IPS DF 6.9 (cell line): Measurements from ENCODE around the gene WIPF2.
A peak's percentile ranks its signal among the peaks of the same experiment; 100 is the strongest.

ENCODE experiments used
- DNase-seq: peaks from one replicate; pipeline ENCODE4 v3.0.0-alpha.2; 2013; ENCODE audit warnings: low read depth, low spot score
- H3K27ac ChIP-seq: one replicate; pipeline ENCODE4 v1.5.1; 2013; ENCODE audit warnings: low read length, control low read depth
- H3K27me3 ChIP-seq: 2 replicates; pipeline ENCODE4 v1.6.1; 2013; ENCODE audit warnings: mild to moderate bottlenecking, low read length; ENCODE audit not compliant: control insufficient read depth, insufficient read depth
- H3K36me3 ChIP-seq: 2 replicates; pipeline ENCODE4 v1.6.1; 2013; ENCODE audit warnings: low read length; ENCODE audit not compliant: control insufficient read depth, insufficient read depth
- H3K4me1 ChIP-seq: 2 replicates; pipeline ENCODE4 v1.6.1; 2013; ENCODE audit warnings: low read length; ENCODE audit not compliant: control insufficient read depth, insufficient read depth
- H3K4me3 ChIP-seq: 2 replicates; pipeline ENCODE4 v1.5.1; 2013; ENCODE audit warnings: mild to moderate bottlenecking, low read length
- H3K9me3 ChIP-seq: 2 replicates; pipeline ENCODE4 v1.6.1; 2013; ENCODE audit warnings: low read length, inconsistent platforms; ENCODE audit not compliant: control insufficient read depth, insufficient read depth
- WGBS: extraction: QIAGEN DNeasy Blood & Tissue Kit; methylation state at CpG from one replicate; pipeline ENCODE4 v1.1.7; 2013; ENCODE audit warnings: mixed read lengths, missing lambda C conversion rate; ENCODE audit not compliant: insufficient read length, insufficient coverage; 5-methylcytosine and 5-hydroxymethylcytosine counted together

WIPF2 gene, protein sequence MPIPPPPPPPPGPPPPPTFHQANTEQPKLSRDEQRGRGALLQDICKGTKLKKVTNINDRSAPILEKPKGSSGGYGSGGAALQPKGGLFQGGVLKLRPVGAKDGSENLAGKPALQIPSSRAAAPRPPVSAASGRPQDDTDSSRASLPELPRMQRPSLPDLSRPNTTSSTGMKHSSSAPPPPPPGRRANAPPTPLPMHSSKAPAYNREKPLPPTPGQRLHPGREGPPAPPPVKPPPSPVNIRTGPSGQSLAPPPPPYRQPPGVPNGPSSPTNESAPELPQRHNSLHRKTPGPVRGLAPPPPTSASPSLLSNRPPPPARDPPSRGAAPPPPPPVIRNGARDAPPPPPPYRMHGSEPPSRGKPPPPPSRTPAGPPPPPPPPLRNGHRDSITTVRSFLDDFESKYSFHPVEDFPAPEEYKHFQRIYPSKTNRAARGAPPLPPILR

GRCh38 chr17:40218740-40219593 is at the start of gene WIPF2:
WIPF2 (plus strand) TSS chr17:40219304; CDS start chr17:40256460, 37,156 bp downstream.
- Histone ChIP-seq H3K9me3 (no peaks in the 10 kb centered on the region), H3K27ac (no peak within 1 kb of the TSS), H3K4me3 (peak within 1 kb of the TSS; percentile 92; the same call in 1 of the 2 replicates), H3K36me3 (no peaks in the 10 kb centered on the region), H3K27me3 (no peaks in the 10 kb centered on the region), H3K4me1 (no peaks in the 10 kb centered on the region)
- no CpG with 5 or more reads among the region's 59 CpGs for WGBS
- peak; percentile 88 for DNase-seq

DNA sequence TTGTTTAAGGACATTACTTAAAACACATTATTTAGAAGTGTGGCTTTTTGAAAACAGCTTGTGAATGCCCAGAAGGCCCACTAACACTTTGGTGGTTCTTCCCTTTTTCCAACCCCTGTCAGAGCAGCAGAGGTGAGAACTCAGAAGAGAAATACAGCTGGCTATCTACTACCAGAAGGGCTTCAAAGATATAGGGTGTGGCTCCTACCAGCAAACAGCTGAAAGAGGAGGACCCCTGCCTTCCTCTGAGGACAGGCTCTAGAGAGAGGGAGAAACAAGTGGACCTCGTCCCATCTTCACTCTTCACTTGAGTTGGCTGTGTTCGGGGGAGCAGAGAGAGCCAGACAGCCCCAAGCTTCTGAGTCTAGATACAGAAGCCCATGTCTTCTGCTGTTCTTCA is 48.8 kb upstream of the WIPF2 start:
- no peak for DNase-seq
- no CpG with 5 or more reads among the region's 2 CpGs for WGBS
- no peak overlapping the region for H3K4me3 ChIP-seq
- H3K9me3 ChIP-seq = no peaks in the 10 kb centered on the region
- no peak overlapping the region for H3K27ac ChIP-seq
- peaks cover 27% of the 10 kb centered on the region; the same call in 1 of the 2 replicates for H3K36me3 ChIP-seq
- H3K27me3 ChIP-seq = no peaks in the 10 kb centered on the region
- 0 out of 2 replicates have a peak, but pooled peaks cover 1% of the 10 kb centered on the region for H3K4me1 ChIP-seq

- H3K36me3 ChIP-seq = peaks cover 27% of the 10 kb centered on the region; the same call in 1 of the 2 replicates
- H3K27ac ChIP-seq = no peak overlapping the region
- no peaks in the 10 kb centered on the region for H3K27me3 ChIP-seq
- H3K4me1 ChIP-seq = 0 out of 2 replicates have a peak, but pooled peaks cover 1% of the 10 kb centered on the region
- H3K9me3 ChIP-seq = no peaks in the 10 kb centered on the region
- H3K4me3 ChIP-seq = no peak overlapping the region
- no CpG with 5 or more reads among the region's 1 CpG for WGBS
- DNase-seq = no peak
These were observed 47.4 kb upstream of the WIPF2 start for GRCh38 chr17:40171750-40172149.

GRCh38 chr17:40173091-40173777 is 45.9 kb upstream of the WIPF2 start:
- Histone ChIP-seq H3K4me3 (no peak overlapping the region), H3K36me3 (peaks cover 19% of the 10 kb centered on the region; the same call in 1 of the 2 replicates), H3K4me1 (no peaks in the 10 kb centered on the region), H3K27me3 (no peaks in the 10 kb centered on the region), H3K9me3 (no peaks in the 10 kb centered on the region), H3K27ac (no peak overlapping the region)
- no CpG with 5 or more reads among the region's 4 CpGs for WGBS
- no peak for DNase-seq

DNA sequence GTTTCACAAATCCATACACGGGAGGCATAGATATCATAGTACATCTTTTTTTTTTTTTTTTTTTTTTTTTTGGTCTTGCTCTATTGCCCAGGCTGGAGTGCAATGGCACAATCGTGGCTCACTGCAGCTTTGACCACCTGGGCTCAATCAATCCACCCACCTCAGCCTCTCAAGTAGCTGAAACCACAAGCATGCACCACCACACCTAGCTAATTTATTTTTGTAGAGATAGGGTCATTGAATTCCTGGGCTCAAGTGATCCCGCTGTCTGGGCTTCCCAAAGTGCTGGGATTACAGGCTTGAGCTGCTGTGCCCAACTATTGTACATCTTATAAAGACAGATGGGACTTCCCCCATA is 45.3 kb upstream of the WIPF2 start:
- no peaks in the 10 kb centered on the region for H3K9me3 ChIP-seq
- no peaks in the 10 kb centered on the region for H3K4me1 ChIP-seq
- H3K27me3 ChIP-seq = no peaks in the 10 kb centered on the region
- DNase-seq = no peak
- no CpG with 5 or more reads among the region's 3 CpGs for WGBS
- no peak overlapping the region for H3K4me3 ChIP-seq
- H3K27ac ChIP-seq = no peak overlapping the region
- H3K36me3 ChIP-seq = peaks cover 19% of the 10 kb centered on the region; the same call in 1 of the 2 replicates

GRCh38 chr17:40174514-40174913 is 44.6 kb upstream of the WIPF2 start:
- Histone ChIP-seq H3K36me3 (peaks cover 16% of the 10 kb centered on the region; the same call in 1 of the 2 replicates), H3K9me3 (no peaks in the 10 kb centered on the region), H3K4me3 (no peak overlapping the region), H3K27me3 (no peaks in the 10 kb centered on the region), H3K4me1 (no peaks in the 10 kb centered on the region), H3K27ac (no peak overlapping the region)
- no peak for DNase-seq
- no CpG with 5 or more reads among the region's 1 CpG for WGBS

DNA sequence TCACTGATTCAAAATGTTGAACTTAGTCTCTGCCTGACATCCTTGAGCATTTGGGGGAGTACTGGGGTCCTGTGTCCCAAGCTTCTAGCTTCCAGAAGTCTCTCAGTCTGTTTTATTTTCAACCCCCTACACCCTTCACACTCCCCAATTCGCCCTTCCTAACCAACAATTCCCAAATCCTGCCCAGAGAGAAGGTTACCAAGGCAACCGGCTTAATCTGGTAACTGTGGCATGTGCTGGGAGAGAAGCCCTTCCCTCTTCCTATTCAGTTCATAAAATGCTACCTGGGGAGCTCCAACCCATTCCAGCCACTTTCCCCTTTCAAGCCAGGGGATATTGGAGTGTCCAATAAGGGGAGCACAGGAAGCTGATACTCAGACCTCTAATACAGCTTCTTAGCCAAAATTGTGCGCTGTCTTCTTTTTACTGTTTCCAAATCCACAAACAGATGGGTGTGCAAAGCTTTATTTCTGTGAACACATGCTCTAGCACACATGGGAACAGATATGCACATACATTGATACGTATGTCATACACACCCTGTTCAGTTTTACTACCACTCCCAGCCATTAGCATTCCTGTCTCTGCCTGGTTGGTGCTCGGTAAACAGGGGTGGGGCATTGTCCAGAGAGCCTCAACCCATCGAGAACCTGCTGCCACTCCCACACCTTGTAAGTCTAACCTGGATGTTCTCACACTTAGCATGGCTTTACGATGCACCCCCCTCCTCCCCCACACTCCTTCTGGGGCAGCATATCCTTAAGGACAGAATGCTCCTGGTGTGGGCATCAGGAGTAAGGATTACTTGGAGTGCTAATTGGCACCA is 43.0 kb upstream of the WIPF2 start:
- H3K4me1 ChIP-seq = no peaks in the 10 kb centered on the region
- no CpG with 5 or more reads among the region's 7 CpGs for WGBS
- no peak overlapping the region for H3K4me3 ChIP-seq
- peaks cover 8% of the 10 kb centered on the region; the same call in 1 of the 2 replicates for H3K36me3 ChIP-seq
- no peak overlapping the region for H3K27ac ChIP-seq
- no peaks in the 10 kb centered on the region for H3K27me3 ChIP-seq
- H3K9me3 ChIP-seq = no peaks in the 10 kb centered on the region
- DNase-seq = no peak

GRCh38 chr17:40176754-40177110 is 42.4 kb upstream of the WIPF2 start:
- Histone ChIP-seq H3K4me1 (no peaks in the 10 kb centered on the region), H3K9me3 (no peaks in the 10 kb centered on the region), H3K36me3 (peaks cover 2% of the 10 kb centered on the region; the same call in 1 of the 2 replicates), H3K27ac (no peak overlapping the region), H3K4me3 (no peak overlapping the region), H3K27me3 (no peaks in the 10 kb centered on the region)
- no peak for DNase-seq
- WGBS = no CpG with 5 or more reads among the region's 2 CpGs

DNA sequence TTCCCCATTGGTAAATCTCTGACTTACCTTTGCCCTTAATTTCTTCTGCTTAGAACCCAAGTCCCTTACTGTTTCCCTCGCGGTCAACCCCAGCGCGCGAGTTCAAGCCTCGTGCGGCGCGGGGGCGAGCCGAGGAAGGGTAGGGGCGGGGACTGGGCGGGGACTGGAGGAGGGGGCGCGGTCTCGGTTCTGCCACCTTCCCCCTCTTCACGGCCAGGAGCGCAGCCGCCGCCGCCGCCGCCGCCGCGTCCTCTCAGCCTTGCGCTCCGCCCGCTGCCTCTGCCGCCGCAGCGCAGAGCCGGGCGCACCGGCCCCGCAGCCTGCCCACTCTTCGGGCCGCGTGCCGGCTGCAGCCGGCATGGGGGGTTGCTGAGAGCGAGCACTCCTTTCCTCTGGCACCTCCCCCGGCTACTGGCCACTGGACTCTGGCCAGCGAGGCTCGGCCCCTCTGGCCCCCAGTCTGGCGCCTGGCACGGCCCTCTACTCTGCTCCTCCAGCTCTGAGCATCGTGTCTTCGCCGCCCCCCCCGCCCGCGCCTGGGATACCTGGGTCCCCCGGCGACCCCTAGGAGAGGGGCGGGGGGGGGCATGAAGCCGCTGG is 41.7 kb upstream of the WIPF2 start, which contains the start of gene RAPGEFL1:
RAPGEFL1 (plus strand) TSS at position 196 of the 600 bp plus-strand sequence; CDS start at position 588, 392 bp downstream.
- no peak within 1 kb of the TSS for H3K27ac ChIP-seq
- H3K4me1 ChIP-seq = no peaks in the 10 kb centered on the region
- H3K9me3 ChIP-seq = no peaks in the 10 kb centered on the region
- H3K27me3 ChIP-seq = no peaks in the 10 kb centered on the region
- no peaks in the 10 kb centered on the region for H3K36me3 ChIP-seq
- peak within 1 kb of the TSS; percentile 26; the same call in 1 of the 2 replicates for H3K4me3 ChIP-seq
- no CpG with 5 or more reads among the region's 57 CpGs for WGBS
- no peak for DNase-seq
